GM23248 (cell line): ENCODE measurements around the gene PKD2L2.

Experiments used
- EZH2 ChIP-seq: fragments of 200-600 bp; sonication (generic); IDR thresholded peaks from 2 replicates; pipeline ENCODE4 v1.6.1; 2018; ENCODE audit warnings: antibody characterized with exemption, mild to moderate bottlenecking; ENCODE audit not compliant: insufficient read depth, poor library complexity, severe bottlenecking
- EZH2phosphoT487 ChIP-seq: fragments of 200-600 bp; sonication (generic); IDR thresholded peaks from 2 replicates; pipeline ENCODE4 v1.6.1; 2018; ENCODE audit warnings: antibody characterized with exemption, moderate library complexity, mild to moderate bottlenecking, low read depth; ENCODE audit not compliant: insufficient read depth

- TF ChIP-seq EZH2, result no peak
- TF ChIP-seq EZH2phosphoT487, result no peak
Measured at GRCh38 chr5:137872466-137872865, 16.8 kb upstream of the PKD2L2 start.
